Hematopoietic multipotent progenitor cell treated with erythropoietin and hydrocortisone succinate and interleukin-3 and kit ligand, for 15 days (in vitro differentiated cells): Measurements from ENCODE around the gene SURF6.
"Not testable (repeated sequence)": the region's sequence is repeated elsewhere in the genome, so short reads cannot be mapped to it uniquely, and the experiment has no call there.

Experiments used
- DNase-seq: peaks from one replicate; pipeline ENCODE4 v3.0.0-alpha.2; 2015; ENCODE audit warnings: low spot score

SURF6 gene

GRCh38 chr9:133285252-133285775, 50.7 kb downstream of the SURF6 start:
- DNase-seq: no peak

GRCh38 chr9:133284362-133284761, 51.6 kb downstream of the SURF6 start:
- no peak for DNase-seq

- not testable (repeated sequence) for DNase-seq
Observed at GRCh38 chr9:133283255-133284032, 52.5 kb downstream of the SURF6 start.

GRCh38 chr9:133282464-133283238, 53.3 kb downstream of the SURF6 start:
- no peak for DNase-seq

GRCh38 chr9:133280392-133280791, 55.6 kb downstream of the SURF6 start:
- no peak for DNase-seq
